GM19455 (cell line): ENCODE results near the gene EFCAB8.

Source experiments
- ATAC-seq: cut with Tn5 transposase; IDR thresholded peaks from one replicate; pipeline ENCODE4 v1.9.1; 2021; ENCODE audit not compliant: unreplicated experiment

Gene EFCAB8

DNA sequence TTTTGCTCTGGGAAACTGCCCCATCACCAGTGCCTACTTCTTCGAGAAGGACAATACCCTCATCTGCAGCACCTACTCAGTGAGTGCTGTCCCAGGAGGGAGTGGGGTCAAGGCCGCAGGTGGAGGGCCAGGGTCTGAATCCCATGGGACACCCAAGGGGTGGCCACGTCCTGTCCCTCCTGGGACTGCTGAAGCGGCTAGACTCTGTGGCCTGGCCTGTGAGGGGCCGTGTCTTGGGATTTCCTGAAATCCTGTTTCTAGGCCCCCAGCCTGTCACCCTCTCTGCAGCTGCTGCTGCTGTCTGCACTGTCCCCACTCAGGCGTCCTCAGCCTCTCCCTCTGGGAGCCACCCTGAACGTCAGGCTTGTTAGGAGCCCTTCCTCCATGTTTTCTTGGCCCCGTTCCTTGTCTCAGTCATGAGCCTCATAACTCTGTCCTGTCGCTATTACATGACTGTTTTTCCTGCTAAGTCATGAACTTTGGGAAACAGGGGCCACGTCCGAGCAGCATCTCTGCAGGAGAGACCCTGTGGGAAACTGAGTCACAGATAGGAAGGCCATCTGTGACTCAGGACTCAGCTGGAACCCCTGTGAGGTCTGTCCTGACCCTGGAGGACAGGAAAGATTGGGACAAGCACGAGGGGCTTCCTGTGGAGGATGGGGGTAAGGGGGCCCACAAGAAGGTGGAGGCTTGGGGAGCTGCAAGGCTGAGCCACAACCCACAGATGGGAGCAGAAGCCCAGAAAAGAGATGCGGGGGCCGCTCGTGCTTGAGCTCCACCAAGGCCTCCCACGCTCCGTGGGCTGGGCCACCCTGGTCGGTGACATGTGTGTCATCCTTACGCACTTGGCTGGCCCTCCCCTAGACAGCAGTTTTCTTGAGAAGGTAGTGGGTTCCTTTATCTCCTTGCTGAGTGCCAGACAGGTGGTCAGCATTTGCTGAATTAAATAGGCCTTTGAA, 49.9 kb downstream of the EFCAB8 start:
- no peak for ATAC-seq

DNA sequence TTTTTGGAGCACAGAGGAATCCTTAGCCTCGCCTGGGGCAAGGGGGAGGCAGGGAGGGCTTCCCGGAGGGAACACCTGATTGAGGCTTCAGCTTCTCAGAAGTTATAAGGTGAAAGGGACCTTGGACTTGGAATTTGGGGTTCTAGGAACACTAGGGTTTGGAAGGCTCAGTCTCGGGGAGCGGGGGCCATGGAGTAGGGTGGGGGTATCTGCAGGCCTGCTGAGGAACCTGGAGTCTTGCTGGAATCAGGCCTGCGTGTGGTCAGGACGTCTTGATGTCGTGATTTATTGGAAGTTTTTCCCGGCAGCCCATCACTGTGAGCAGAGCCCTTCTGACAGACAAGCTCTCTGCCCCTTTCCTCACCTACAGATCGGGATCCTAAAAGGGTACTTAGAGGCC, 50.7 kb downstream of the EFCAB8 start:
- ATAC-seq: no peak

DNA sequence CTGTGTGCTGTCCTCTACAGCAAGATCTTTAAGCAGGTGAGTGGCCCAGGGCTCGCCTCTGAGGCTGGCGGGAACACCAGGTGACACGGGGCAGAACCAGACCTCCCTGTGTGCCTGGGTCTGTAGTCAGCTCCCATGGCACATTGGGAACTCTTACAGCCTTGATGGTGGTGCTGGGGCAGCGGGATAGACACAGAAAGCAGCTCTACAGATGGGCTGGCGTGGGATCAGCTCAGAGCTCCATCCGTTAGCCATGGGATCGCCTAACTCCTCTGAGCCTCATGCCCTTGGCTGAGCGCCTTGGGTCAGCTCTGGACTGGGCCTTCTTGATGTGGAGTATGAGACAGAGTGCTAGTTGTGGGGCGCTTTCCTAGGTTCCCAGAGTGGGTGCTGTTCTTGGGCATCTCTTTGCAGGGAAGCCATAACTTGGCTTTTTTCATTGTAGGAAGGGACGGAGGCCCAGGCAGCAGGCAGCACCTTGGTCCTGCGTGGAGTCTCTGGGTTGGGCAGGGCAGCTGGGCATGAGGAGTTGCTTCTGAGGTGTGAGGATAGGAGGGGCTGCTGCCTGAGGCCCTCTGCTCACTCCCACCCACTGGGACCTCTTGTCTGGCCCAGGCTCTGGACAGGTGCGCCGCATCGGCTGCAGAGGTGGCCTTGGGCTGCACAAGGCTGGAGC, 51.3 kb downstream of the EFCAB8 start:
- no peak for ATAC-seq

DNA sequence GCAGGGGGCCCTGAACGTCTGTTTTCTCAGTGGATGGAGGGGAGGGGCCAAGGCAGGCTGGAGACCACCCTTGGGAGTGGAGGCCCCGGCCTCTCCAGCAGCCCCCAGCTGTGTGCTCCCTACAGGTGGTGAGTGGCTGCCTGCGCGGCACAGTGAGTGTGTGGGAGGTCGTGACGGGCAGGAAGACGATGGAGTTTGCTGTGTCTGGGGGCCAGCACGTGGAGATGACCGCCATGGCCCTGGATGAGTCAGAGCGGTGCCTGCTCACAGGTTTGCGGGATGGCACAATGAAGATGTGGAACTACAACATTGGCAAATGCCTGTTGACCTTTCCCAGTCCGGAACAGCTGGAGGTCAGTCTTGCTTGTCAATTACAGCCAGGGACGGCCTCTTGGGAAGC, 52.6 kb downstream of the EFCAB8 start:
- no peak for ATAC-seq

DNA sequence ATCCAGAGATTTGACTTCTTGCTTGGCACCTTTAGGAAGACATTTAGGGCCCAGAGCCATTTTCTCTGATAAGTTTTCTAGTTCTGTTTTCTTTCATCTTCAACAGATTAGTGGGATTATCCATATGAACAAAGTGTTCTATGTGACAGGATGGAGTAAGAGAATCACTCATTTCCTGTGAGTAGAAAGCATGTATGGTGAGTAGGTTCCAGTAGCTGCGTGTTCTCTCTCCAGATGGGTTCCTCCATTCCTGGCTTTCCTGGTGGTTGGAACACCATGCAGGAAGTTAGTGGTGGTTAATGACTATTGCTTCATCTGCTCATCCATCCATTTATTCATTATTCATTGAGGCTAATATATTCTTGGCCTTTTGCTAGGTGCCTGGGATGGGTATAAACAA, 54.0 kb downstream of the EFCAB8 start:
- ATAC-seq: no peak

DNA sequence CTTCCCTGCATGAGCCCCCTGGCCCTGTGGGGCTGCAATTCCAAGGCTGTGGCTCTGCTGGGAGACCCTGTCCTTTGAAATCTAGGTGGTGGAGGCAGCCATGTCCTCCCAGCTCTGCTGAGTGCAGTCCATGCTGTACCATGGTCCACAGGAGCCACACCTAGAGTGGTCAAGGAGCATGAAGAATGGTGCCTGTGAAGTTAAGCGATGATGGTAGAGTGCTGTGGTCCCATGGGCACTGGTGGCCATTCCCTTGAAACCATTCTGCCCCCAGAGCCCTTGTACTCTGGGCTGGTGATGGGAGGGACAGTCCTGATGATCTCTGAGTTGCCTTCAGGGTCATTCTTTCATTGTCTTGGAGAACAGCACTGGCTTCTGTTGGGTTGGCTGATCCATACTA, 55.3 kb downstream of the EFCAB8 start:
- no peak for ATAC-seq

DNA sequence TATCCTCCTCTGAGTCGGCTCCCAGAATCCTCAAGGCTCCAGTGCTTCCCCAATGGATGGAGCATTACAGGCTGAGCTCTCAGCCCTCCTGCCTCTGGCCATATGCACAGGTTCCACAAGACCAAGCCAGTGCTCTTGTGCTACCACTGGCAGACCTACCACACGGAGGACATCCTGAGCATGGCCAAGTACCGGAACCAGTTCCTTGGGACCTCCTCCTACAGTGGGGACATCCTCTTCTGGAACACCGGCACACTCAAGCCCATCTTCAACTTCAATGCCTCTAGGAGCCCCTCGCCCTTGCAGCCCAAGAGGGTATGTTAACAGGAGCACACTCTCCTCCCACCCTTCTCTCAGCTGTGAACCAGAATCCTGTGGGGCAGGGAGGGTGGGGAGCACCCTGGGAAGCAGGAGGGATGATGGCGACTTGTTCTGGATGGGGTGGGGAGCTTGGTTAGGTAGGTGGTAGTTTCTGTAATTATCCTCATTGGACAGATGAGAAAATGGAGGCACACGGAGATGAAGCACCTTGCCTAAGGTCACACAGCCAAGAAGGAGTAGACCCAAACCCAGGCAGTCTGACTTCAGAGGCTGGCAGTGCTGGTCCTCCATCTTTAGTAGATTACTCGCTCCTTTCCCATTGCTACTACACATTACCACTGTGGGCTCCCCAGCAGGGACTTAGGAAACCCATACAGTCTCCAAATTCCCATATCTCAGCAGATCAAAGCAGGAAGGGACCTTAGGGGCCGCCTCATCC, 58.6 kb downstream of the EFCAB8 start:
- ATAC-seq: no peak

DNA sequence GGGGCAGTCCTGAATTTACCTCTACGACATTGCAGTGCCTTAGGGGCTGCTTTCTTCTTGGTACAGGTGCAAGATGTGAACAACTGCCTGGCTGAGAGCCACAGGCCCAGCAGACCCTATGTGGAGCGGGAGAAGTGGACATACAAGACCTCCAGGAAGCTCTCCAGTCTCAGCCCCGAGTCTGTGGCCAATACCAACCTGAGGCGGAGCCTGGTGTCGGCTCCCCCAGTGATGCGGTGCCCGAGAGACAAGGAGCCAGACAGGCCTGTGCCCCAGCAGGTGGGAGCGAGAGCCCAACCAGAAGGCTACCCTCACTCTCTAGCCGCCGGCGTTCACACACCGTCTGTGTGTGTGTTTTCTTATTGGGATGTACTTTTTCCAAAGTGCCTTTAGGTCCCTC, 59.6 kb downstream of the EFCAB8 start:
- no peak for ATAC-seq

DNA sequence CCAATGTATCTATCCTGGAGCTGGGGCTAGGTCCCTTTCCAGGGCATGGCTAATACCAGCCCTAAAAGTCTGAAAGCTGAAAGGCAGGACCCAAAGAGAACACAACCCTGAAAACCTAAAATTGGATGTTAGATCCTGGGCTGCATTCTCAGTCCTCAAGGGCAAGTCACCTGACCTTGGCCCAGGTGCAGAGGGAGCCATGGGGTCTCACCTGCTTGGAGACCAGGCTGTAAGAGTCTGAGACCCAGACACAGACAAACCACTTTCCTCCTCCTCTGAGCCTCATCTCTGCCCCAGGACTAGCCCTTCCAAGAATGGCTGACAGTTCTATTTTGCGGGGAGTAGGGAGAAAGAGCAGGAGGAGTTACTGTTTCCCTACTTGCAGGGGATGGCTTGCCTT, 60.0 kb downstream of the EFCAB8 start:
- ATAC-seq: no peak

DNA sequence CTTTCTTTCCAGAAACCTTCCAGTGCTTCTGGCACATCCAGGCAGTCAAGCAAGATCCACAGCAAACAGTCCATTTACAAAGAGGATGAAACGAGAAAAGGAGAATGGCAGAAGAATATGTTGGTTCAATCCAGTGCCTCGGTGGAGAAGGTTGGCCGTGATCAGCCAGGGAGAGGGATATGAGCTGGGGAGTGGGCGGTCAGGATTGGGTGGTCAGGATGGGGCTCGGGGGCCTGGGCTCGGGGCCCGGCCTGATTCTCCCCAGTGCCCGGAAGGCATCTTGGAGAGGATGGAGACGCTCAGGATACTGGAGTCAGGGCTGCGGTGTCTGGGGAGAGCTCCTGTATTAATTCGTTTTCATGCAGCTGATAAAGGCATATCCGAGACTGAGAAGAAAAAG, 61.3 kb downstream of the EFCAB8 start:
- ATAC-seq: no peak

DNA sequence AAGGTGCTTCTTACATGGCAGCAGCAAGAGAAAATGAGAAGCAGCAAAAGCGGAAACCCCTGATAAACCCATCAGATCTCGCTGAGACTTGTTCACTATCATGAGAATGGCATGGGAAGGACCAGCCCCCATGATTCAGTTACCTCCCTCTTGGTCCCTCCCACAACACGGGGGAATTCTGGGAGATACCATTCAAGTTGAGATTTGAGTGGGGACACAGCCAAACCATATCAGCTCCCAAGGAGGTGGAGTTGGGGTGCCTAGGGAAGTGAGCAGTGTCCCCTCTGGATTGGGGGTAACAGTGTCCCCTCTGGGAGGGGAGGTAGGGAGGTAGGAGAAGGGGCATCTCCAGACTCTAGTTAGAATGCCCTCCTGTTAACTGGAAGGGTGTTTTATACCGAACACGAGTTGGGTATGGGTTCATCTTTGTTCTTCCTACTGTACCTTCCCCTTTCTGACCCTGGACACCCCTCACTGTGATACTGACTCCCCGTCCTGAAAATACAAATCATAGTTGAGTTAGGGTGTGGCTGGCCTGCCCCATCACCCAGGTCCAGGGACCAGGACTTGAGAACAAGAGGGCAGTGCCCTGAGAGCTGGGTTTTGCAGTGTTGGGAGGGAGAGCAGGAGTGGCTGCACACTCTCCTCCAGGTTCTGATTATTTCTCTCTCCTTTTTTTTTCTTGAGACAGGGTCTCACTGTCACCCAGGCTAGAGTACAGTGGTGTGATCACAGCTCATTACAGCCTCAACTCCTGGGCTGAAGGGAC, 62.0 kb downstream of the EFCAB8 start:
- ATAC-seq: no peak

DNA sequence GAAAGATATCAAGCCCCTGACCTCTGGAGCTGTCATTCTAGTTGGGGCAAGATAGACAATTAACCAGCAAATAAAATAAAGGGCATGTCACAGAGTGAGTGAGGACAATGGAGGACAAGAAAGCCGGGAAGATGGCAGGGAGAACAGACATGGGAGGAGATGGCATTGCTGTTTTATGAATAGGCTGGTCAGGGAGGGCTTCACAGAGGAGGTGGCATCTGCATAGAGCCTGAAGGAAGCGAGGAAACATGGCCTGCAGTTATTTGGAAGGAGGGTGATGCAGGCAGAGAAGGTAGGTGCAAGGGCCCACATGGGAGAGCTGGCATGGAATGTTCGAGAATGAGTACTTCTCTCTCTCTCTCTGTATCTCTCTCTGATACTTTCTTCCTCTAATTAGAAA, 63.7 kb downstream of the EFCAB8 start:
- no peak for ATAC-seq

DNA sequence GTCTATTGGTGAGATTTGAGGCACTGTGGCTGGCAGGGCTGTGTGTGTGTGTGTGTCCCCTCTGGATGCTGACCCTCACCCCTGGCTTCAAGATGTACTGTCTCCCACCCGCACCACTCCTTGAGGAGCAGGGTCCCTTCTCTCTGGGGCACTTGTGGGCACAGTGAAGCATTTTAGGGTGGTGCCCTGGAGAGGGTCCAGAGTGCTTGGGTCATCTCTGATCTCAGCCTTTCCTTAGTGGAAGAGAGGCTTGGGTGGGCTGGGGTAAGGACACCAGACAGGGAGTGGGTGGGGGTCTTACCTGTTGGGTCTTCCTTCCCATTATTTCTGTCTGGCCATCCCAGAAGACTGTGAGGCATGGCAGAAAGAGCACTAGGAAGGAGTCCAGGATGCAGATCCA, 66.1 kb downstream of the EFCAB8 start:
- ATAC-seq: no peak

DNA sequence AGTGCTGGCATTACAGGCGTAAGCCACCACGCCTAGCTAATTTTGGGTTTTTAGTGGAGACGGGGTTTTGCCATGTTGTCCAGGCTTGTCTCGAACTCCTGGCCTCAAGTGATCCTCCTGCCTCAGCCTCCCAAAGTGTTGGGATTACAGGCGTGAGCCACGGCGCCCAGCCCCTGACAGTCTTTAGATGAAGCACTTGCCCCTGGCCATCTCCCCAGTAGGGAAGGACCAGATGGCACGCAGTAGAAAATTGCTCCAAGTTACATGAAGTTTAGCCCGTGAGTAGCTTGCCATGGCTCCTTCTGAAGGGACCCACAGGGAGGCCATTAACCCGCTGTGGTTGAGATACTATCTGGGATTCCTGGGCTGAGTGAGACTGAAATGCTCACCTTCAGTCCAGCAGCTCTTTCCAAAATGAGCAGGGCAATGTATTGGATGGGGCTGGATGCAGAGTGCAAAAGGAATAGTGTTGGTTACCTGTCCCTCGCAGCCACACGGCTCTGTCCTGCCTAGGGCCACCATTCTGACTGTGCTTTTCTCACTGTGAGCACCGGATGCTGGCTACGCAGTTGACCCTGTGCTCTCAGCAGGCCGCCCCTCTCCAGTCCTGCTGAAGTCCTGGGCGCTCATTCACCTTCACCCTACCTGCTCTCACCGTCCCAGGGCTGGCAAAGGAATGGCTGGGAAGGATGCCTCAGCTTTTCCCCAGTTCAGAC, 66.9 kb downstream of the EFCAB8 start:
- ATAC-seq: no peak

DNA sequence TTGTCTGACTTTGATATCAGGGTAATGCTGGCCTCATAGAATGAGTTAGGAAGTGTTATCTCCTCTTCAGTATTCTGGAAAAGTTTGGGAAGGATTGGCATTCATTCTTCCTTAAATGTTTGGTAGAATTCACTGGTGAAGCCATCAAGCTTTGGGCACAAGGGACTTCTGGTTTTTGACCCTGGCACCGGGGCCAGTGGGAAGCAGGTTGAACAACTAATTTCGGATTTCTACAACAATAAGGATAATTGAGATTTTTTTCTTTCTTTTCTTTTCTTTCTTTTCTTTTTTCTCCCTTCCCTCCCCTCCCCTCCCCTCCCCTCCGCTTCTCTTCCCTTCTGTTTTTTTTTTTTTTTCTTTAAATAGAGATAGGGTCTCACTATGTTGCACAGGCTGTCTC, 70.4 kb downstream of the EFCAB8 start:
- no peak for ATAC-seq

DNA sequence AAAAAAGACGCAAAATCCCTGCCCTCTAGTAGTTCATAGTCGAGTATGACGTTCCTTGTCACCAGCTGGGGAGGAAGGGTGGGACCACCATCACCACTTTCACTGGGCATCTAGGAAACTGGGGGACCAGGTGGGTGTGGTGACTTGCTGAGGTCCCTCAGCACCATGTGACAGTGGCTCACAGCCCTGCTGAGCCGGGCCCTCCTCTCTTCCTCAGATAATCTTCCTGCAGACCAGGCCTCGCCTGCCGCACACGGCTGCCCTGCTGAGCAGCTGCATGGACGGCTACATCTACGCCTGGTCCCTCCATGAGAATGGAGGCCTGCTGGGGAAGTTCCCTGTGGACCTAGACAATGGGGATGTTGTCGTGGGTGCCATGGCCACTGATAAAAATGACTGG, 71.5 kb downstream of the EFCAB8 start:
- ATAC-seq: no peak

DNA sequence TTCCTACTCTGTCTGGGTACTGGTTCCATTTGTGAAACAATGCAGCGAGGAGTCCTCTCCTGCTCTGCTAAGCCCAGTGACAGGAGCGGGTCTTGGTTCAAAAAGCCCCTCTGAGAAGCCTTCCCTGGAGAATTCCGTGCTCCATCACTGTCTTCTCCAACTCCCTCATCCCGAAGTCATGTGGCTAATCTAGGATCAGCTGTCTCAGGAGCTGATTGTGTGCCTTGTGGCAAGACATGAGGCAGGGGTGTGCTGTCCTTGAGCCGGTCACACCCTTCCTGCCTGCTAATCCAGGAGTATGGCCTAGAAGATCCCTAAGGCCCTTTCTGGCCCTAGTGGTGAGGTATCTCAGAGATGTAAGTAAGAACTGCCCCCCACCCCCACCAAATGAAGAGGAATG, 72.0 kb downstream of the EFCAB8 start:
- ATAC-seq: no peak

DNA sequence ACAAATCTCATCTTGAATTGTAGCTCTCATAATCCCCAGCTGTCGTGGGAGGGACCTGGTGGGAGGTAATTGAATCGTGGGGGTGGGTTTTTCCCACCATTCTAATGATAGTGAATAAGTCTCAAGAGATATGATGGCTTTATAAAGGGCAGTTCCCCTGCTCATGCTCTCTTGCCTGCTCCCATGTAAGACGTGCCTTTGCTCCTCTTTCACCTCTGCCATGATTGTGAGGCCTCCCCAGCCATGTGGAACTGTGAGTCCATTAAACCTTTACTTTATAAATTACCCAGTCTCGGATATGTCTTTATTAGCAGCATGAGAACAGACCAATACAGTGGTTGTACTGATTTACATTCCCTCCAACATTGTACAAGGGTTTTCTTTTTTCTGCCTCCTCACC, 75.9 kb downstream of the EFCAB8 start:
- no peak for ATAC-seq

DNA sequence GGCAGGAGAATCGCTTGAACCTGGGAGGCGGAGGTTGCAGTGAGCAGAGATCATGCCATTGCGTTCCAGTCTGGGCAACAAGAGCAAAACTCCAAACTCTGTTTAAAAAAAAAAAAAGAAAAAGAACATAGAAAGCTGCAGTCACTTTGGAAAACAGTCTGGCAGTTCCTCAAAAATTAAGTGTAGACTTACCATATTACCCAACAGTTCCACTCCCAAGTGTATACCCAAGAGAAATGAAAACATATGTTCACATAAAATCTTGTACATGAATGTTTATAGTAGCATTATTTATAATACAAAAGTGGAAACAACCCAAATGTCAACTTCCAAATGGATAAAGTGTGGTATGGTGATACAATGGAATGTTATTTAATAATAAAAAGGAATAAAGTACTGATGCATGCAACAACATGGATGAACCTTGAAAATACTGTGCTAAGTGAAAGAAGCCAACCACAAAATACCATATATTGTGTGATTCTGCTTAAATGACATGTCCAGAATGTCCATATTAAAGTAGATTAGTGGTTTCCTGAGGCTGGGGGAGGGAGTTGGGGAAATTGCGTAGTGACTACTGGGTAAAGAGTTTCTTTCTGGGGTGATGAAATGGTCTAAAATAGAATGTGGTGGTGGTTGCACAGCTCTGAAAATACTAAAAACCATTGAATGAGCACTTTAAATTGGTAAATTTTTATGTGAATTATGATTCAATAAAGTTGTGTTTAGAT, 82.6 kb downstream of the EFCAB8 start:
- ATAC-seq: no peak
